Activated CD8-positive, alpha-beta memory T cell treated with anti-CD3 and anti-CD28 coated beads, Interleukin-2, amount 50 U/mL, for 48 hours (primary cell): ENCODE results near the gene P2RY8.
"Not testable (repeated sequence)": the region's sequence is repeated elsewhere in the genome, so short reads cannot be mapped to it uniquely, and the experiment has no call there.

ENCODE experiments used
- DNase-seq: peaks from one replicate; pipeline ENCODE4 v3.0.0-alpha.2; 2020

P2RY8 gene

GRCh38 chrX:1442724-1443367, 94.1 kb downstream of the P2RY8 start:
- DNase-seq, result peak; percentile 30

DNA sequence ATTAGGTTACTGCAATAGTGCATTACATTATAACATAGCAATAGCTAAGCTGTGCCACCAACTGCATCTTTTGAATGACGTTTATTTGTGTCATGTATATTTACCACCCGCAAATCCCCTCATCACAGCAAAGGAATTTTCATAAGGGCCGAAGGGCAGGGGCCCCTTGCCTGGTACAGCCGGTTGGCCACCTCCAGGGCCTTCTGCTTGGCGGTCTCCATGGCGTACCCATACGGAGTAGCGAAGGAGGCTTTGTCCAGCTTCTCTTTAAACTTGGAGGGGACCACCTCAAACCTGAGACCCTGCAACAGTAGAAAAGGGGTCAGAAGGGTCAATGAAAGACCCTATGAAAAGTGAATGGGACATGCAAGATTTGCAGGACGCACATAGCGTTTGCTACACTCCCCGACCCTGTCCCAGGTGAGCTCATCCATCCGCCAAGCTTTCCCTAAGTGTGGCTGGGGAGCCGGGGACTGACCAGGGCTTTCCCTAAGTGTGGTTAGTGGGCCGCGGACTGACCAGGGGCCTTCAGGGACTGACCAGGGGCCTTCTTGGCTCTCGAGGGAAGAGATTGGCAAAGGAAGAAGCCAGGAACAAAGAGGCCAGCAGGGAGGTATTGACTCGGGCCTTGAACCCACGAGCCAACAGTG, 94.8 kb downstream of the P2RY8 start:
- DNase-seq, result peak; percentile 46

DNA sequence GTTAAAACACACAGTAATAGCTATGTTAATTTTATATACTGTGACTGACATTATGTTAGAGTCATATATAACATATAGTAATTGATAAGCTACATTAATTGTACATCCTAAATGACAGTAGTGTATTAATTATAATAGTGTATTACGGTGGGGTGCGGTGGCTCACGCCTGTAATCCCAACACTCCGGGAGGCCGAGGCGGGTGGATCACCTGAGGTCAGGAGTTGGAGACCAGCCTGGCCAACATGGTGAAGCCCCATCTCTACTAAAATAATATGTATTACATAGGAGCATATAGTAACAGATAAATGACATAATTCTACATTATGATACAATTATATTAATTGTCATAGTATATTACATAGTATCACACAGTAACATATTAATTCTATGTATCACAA, 96.5 kb downstream of the P2RY8 start:
- peak; percentile 32 for DNase-seq

DNA sequence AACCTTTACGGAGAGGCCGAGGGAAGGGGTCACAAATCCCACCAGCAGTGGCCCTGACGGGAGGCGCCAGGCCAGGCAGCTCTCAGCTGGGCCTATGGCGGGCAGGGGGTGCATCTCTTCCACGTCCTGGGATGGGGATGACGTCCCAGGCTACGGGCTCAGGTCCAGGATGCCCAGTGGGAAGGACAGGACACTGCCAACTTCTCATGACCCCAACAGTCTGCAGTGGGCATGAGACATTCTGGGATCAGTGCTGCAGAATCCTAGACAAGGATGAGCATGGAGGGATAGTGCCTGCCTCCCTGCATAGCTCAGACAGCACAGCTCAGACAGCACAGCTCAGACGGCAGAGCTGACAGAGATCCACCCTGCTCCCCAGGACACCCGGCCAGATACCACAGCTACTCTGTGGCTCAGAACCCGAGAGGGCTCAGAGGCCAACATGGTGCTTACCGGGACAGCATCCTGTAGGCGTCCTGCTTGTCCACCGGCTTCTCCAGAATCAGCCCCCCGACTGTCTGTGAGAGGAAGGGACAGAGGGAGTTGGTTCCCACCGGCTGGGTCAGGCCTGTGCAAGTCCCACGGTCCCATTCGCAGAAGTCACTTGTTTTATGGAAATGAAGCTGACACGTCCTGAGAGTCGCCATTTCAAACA, 101.6 kb downstream of the P2RY8 start:
- peak; percentile 47 for DNase-seq

DNA sequence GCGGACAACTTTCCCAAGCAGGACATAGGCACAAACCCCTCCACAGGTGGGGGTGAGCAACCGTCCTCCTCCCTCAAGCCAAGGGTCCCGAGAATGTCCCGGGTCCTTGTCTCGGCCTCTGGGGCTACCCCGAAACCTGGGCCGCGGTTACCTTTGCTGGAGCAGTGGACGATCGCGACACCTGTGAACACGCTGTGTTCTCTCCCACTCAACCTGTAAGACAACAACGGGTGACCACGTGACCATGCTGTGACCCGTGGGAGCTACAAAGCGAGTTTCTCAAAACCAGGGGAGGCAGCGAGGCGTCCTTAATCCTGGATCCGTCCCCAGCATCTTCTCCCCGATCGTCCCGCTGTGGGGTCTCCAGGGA, 102.1 kb downstream of the P2RY8 start:
- no peak for DNase-seq

- no peak for DNase-seq
These were observed 103.2 kb downstream of the P2RY8 start for GRCh38 chrX:1433646-1434357.

- DNase-seq, result no peak
These were observed 106.5 kb downstream of the P2RY8 start for GRCh38 chrX:1430451-1430850.

DNA sequence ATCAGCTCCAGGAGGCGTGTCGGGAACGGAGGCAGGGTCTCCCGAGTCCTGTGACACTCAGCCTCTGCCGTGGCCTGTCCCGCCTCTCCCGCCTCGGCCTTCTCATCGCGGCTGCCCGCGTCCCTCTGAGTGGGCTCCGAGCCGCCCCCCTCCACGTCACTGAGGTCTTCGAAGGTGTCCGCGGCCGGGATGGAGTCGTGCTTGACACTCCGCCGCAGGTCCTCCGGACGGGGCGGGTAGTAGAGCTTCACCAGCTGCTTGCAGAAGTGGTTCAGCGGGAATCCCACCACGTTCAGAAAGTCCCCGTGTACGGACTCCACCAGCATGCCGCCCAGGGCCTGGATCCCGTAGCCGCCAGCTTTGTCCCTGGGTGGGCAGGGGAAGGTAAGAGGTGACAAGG, 109.2 kb downstream of the P2RY8 start:
- DNase-seq, result no peak

DNA sequence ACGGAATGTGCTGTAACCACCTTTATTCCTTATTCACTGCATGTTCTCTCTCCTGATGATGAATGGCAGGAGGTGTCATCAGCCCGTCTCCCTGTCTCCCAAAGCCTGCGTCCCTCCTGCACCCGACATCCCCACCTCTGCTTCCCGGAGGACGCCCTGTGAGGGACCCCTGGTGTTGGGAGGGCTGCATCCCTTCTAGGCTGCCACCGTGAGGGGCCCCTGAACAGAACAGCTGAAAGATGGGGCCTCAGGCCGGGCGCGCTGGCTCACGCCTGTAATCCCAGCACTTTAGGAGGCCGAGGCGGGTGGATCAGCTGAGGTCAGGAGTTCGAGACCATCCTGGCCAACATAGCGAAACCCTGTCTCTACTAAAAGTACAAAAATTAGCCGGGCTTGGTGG, 110.7 kb downstream of the P2RY8 start:
- not testable (repeated sequence) for DNase-seq

GRCh38 chrX:1425381-1425780, 111.6 kb downstream of the P2RY8 start:
- DNase-seq, result no peak

- DNase-seq, result no peak
These were observed 112.7 kb downstream of the P2RY8 start for GRCh38 chrX:1424147-1424851.

GRCh38 chrX:1423215-1423614, 113.8 kb downstream of the P2RY8 start:
- no peak for DNase-seq

DNA sequence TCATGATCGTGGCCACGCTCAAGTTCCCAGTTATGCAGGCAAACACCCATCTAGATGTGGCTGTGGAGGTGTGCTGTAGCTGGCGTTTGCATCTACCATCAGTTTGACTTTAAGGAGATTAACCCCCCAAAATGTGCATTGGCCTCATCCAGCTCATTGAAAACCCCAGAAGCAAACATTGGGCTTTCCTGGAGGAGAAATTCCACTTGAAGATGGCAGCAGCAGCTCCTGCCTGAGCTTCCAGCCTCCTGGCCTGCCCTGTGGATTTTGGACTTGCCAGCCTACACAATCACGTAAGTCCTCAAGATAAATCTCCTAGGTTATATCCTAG, 114.9 kb downstream of the P2RY8 start:
- no peak for DNase-seq

GRCh38 chrX:1421433-1422134, 115.4 kb downstream of the P2RY8 start:
- DNase-seq, result no peak

- DNase-seq, result no peak
These were observed 116.6 kb downstream of the P2RY8 start for GRCh38 chrX:1420371-1420770.

- DNase-seq, result no peak
These were observed 117.2 kb downstream of the P2RY8 start for GRCh38 chrX:1419545-1420355.

- no peak for DNase-seq
These were observed 118.0 kb downstream of the P2RY8 start for GRCh38 chrX:1418901-1419544.

- DNase-seq, result no peak
These were observed 118.8 kb downstream of the P2RY8 start for GRCh38 chrX:1417921-1418771.

- peak; percentile 43 for DNase-seq
These were observed 119.8 kb downstream of the P2RY8 start for GRCh38 chrX:1416965-1417760.
